GM19452 (cell line): ENCODE measurements around the gene PIGC.

Source experiments
- ATAC-seq: cut with Tn5 transposase; IDR thresholded peaks from one replicate; pipeline ENCODE4 v1.9.1; 2021; ENCODE audit not compliant: unreplicated experiment

PIGC gene

DNA sequence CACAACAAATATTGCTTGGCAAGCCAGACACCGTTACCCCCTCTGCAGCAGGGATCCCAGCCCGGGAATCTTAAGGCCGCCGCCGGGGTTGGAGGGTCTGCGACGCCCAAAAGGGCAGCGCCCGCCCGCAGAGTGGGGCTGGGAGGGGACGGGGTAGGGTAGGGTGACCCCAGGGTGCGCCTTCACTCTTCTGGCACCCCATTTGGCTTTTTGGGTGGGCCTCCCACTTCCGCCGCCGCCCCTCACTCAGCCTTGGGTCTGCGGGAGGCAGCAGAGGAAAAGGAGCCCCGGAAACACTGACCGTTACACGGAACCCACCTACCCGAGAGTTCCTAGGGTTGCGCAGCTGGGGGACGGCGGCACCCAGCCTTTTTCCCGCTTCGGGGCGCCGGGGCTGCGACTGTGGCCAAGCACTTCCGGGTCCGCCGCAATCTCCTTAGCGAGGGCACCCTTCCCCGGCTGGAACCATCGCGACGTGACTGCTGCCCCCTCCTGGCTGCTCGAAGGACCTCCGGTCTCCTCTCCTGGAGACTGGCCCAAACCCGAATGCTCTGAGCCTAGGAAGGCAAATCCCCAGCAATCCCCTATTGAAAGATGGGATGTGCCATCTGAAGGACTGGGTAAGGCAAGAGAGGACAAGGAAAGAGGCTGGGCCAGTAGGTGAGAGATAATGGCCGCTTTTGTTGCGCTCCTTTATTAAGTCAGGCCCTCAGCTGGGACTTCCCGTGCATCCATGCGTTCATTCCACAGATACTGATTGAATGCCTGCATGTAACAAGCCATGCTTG, at the start of gene PIGC:
PIGC (minus strand) TSS at position 404 of the 788 bp plus-strand sequence. CDS start 1,447 bp downstream, outside the sequence.
- peak; percentile 99 for ATAC-seq

DNA sequence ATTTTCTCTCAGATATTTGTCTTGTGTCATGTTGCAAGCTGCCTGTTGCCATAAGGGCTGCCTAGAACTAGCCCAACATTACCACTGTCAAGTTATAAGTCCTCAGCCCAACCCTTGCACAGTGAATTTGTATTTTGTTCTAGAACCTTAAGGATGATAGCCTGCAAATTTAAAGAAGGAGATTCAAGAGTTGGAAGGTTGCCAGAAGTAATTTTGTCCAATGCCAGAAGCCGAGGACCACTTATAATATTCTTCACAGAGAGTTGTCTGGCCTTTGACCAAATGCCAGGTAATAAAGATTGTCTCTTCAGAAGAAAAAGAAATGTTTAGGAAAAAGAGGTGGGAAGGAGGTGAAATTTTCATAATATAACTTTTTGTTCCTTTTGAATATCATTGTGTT, 48.6 kb upstream of the PIGC start:
- ATAC-seq = no peak

DNA sequence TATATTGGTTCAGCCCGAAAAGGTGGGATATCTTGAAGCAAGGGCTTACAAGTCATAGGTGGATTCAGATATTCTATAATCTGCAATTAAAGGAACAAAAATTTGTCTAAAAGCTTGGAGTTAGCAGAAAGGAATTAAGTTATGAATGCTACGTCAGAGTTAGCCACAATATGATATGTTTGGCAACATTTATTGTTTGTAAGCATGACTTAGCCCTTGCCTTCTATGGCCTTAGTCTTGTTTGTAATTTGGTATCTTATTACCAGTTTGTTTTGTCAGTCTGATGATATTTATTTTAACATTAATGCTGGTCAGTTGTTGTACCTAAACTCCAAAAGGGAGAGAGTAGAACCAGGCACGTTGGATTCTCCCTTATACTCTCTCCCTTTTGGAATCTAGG, 46.0 kb upstream of the PIGC start:
- ATAC-seq = no peak

- no peak for ATAC-seq
Measured at GRCh38 chr1:172488393-172488792, 44.5 kb upstream of the PIGC start.

DNA sequence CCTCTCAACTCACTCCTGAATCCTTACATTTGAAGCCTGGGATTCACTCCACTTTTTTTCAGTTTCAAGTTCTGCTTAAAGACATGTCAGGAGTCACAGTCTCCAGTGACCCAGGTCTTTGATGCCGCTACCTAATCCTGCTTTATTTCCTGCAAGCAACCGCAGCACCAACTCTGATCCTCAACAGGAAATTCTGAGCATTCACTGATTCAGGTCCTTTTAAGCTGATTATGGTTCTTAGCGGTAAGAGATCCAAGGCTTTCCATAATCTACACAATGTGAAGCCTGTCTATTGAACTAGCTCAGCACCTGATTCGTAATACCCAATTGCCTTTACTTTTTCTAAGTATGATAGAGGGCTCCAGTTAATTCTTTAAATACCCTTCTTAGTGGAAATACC, 43.7 kb upstream of the PIGC start:
- ATAC-seq = no peak

DNA sequence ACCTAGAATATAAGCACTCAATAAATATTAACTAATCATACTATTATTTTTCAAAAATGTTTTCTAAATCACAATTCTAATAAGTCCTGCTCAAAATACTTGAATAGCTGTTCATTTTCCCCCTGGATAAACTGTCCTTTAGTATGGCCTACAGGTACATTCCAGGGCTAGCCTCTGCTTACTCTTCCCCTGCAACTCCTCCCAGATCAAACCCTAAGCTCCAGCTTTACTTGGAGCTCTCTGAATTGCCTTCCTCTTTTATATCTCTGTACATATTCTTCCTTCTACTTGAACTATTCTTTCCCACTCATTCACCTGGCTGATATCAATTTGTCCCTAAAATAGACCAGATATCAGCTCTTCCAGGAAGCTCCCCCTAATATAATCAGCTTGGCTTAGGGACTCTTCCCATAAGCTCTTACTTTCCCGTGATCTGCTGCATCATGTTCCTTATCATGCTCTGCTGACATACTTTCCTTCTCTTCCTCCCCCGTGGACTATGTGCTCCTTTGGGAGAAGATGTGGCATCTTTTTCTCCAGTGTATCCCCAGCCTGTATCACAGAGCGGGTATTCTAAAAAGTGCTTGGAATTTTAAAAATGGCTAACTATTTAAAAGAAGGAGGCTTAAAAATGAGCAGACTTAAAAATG, 43.1 kb upstream of the PIGC start:
- no peak for ATAC-seq

GRCh38 chr1:172485626-172486025, 41.8 kb upstream of the PIGC start:
- no peak for ATAC-seq

DNA sequence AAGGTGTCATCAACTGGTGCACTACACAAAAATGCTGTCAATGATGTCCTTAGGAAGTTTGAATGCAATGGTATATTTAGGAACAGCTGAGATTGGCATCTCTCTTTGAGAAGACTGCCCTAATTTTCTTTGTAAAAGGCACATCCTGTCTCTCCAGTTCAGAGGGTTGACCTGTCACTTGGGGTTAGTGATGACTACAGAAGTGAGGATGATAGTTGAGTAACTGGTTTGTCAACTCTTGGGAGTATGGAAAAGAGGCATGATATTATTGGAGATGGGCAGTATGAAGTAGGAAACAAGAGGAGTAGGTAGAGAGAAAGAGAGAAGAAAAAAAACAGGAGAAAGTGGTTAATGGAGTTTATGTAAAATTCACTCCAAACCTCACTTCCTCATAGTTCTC, 40.4 kb upstream of the PIGC start:
- ATAC-seq = no peak

DNA sequence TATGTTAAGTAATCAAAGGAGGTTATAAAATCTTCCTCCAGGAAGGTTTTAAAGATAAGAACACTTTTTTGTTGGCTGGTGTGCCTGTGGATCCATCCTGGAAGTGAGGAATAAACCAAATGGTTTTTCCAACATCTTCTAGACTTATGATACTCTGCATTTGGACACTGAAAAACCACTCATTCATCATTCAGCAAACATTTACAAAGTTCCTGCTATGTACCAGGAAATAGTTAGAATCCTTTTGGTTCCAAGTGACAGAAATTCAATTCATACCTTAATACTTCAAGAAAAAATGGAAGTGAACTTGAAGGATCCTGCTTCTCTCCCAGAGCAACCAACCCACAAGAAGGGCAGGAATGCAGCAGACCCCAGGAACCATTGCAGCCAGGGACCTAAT, 39.6 kb upstream of the PIGC start:
- no peak for ATAC-seq

DNA sequence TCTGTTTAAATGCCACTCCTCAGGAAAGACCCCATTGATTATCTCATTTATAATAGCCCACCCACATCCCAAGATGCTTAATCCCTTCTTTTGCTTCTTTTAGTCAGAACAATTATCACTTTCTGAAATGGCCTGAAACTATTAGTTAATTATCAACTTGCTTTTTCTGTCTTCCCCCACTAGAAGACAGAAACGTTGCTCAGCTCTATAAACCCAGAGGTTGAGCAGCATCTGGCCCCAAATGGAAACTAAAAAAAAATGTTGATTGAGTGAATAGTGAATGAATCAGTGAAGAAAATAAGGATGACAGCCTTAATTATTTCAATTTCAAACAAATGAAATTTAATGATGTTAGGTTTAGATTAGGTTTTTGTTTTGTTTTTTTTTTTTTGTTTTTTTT, 38.2 kb upstream of the PIGC start:
- peak; percentile 56 for ATAC-seq

DNA sequence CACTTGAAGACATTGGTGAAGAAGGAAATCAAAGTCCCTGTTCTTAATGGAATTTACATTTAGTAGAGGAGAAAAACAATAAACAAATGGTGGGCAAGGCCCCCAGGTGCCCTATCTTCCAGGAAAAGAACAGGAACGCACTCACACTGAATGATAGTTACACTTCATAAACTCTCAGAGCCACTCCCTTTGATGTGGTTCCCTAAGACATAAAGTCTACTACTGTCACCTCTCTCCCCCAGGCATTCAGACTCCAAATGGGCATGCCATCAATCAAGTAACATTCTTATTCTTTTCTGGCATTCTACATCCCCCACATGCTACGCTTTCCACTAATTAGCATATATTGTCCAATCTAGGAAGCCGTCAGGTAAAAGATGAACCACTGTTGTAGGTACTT, 36.6 kb upstream of the PIGC start:
- ATAC-seq = no peak

- no peak for ATAC-seq
Measured at GRCh38 chr1:172478485-172478884, 34.6 kb upstream of the PIGC start.

GRCh38 chr1:172477741-172478140, 33.9 kb upstream of the PIGC start:
- no peak for ATAC-seq

DNA sequence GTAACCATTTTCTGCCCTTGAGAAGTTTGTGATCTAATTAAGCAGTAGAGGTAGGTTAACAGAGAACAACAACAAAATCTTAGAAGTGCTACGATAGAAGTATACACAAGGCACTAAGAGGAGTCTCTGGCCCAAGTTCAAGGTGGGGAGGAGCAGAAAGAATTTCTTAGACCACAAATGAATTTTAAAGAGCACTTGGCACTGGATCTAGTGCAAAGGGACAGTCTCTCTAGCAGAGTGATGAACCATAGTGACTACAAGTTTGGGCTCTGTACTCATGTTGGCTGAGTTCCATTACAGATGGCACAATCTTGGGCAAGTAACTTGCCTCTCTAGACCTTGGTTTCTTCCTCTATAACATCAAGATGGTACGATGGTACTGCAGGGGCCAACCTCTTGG, 33.3 kb upstream of the PIGC start:
- ATAC-seq = no peak

DNA sequence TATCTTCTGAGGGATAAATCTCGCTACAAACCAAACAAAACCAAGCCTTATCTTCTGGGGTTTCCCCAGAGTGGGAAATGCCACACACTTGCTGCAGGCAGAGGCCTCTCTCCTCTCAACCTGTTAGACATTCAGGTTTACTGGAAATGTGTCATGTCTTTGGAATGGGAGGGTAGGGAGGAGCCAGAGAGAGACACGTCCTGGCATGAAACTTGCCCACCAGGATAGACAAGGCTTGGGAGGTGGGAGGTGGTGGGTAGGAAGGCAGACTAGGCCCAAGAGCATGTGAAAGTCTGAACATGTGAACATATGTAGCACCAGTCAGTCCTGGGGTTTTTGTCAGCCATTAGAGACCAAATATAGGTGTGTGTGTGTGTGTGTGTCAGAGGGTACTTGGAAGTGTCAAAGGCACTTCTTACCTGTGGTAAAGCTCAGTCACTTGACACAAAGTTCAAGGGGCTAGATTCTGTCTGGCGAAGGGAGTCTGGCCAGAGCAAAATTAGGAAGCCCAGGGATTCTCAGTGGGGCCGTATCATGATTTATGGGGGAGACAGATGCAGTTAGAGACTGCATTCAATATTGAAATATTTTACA, 32.4 kb upstream of the PIGC start:
- ATAC-seq = no peak

DNA sequence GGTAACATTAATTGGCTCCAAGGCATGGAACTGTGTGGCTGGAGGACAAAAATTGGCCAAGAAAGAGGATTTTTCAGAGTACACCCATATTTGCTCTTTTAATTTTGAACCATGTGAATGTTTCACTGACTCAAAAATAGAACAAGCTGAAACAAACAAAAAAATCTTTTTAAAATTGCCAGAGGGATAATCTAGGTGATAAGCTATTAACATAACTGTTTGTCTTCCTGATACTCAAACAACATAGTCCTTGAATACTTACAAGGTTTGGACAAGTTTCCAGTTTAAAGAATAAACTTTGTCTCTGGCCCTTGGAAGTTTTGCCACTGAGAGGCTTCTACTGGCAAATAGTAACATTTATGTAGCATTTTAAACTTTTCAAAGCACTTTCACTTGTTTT, 30.0 kb upstream of the PIGC start:
- ATAC-seq = no peak

DNA sequence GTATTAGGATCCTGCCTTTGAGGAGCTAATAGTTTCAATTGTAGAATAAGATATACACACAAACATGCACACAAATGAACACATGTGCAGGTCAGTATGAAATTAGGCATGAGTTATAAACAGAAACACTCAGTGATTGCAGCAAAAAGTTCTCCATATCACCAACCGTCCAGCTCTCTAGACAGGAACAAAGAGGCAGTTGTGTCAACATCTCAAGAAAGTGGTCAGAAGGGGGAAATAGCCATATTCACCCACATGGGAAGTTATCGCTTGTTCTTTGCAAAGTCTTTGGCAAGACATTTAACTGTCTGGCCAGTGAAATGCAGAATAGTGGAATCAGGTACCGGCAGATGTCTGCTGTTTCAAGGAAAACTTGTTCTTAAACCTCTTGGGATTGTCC, 29.4 kb upstream of the PIGC start:
- ATAC-seq = no peak

- no peak for ATAC-seq
Measured at GRCh38 chr1:172472495-172472894, 28.6 kb upstream of the PIGC start.

DNA sequence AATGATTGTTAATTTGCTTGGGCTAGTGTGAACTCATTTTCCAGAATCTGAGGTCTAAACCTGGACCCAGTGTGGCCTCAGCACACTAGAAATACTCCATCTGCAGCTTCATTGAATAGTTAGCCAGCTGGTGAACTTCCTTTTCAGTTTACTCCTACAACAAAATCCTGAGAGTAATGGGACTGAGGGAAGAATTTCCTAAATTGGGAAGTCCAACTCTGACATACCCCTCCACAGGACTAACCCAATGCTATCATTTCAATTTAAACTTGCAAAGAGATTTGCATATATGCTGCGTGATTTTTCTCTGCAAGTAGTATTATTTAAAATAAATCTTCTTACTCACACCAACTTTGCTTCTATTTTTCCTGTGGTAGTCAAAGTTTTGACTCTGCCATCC, 27.8 kb upstream of the PIGC start:
- no peak for ATAC-seq

DNA sequence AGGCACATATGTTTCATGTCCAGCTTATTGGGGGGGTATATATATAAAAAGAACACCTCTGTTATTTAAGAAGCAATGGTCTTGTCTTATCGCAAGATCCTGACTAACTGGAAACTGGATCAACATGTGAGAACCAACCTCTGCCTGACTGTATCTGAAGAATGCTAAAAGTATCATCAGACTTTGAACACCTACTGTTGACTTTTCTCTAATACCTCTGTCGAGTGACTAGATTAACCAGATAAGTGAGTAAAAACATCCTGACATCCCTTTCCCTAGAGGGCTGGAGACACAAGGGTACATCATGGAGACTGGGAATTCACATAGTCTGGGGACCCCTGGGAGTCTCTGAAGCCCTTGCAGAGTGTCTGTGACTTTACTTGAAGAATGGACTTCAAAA, 26.3 kb upstream of the PIGC start:
- no peak for ATAC-seq

- no peak for ATAC-seq
Measured at GRCh38 chr1:172469717-172470116, 25.8 kb upstream of the PIGC start.

- ATAC-seq = no peak
Measured at GRCh38 chr1:172468296-172468695, 24.4 kb upstream of the PIGC start.
